WTC11 (cell line): ENCODE results near the gene PCDHGB4.

Source experiments
- ATF2 ChIP-seq: sonication (generic); formaldehyde crosslinking; IDR thresholded peaks from 2 replicates; pipeline ENCODE4 v1.8.1; 2022; ENCODE audit warnings: low read depth, missing genetic modification reagents, borderline replicate concordance
- ATF3 ChIP-seq: sonication (generic); formaldehyde crosslinking; conservative IDR thresholded peaks from 2 replicates; pipeline ENCODE4 v1.8.1; 2022; ENCODE audit warnings: mild to moderate bottlenecking, missing genetic modification reagents
- CTCF ChIP-seq: fragments of 200-600 bp; IDR thresholded peaks from 2 replicates; pipeline ENCODE4 v1.8.0; 2022; ENCODE audit warnings: antibody characterized with exemption
- FOXP1 ChIP-seq: sonication (generic); formaldehyde crosslinking; IDR thresholded peaks from 2 replicates; pipeline ENCODE4 v1.8.0; 2022; ENCODE audit warnings: missing genetic modification reagents, mild to moderate bottlenecking, moderate library complexity, borderline replicate concordance
- IRF1 ChIP-seq: sonication (generic); formaldehyde crosslinking; IDR thresholded peaks from 2 replicates; pipeline ENCODE4 v1.8.0; 2023; ENCODE audit warnings: missing genetic modification reagents
- JUN ChIP-seq: sonication (generic); formaldehyde crosslinking; IDR thresholded peaks from 2 replicates; pipeline ENCODE4 v1.8.0; 2023; ENCODE audit warnings: mild to moderate bottlenecking, missing genetic modification reagents
- NFATC4 ChIP-seq: fragments of 250-450 bp; sonication (Bioruptor Pico); IDR thresholded peaks from 2 replicates; pipeline ENCODE4 v1.9.0; 2021; ENCODE audit warnings: mild to moderate bottlenecking
- NR3C1 ChIP-seq: sonication (generic); formaldehyde crosslinking; conservative IDR thresholded peaks from 2 replicates; pipeline ENCODE4 v1.8.1; 2023; ENCODE audit warnings: low read depth, mild to moderate bottlenecking, missing genetic modification reagents
- PREB ChIP-seq: sonication (generic); formaldehyde crosslinking; IDR thresholded peaks from 2 replicates; pipeline ENCODE4 v1.8.1; 2022; ENCODE audit warnings: mild to moderate bottlenecking, missing genetic modification reagents, moderate library complexity, borderline replicate concordance
- TEAD1 ChIP-seq: sonication (generic); formaldehyde crosslinking; IDR thresholded peaks from 2 replicates; pipeline ENCODE4 v1.8.0; 2022; ENCODE audit warnings: mild to moderate bottlenecking, missing genetic modification reagents
- ZNF121 ChIP-seq: sonication (generic); formaldehyde crosslinking; IDR thresholded peaks from 2 replicates; pipeline ENCODE4 v1.8.0; 2023; ENCODE audit warnings: missing genetic modification reagents
- ZNF263 ChIP-seq: sonication (generic); formaldehyde crosslinking; IDR thresholded peaks from 2 replicates; pipeline ENCODE4 v1.8.1; 2022; ENCODE audit warnings: low read depth, mild to moderate bottlenecking, moderate library complexity, missing genetic modification reagents

- TF ChIP-seq CTCF, result no peak
- TF ChIP-seq PREB (CRISPR knock-in tag), result no peak
- TF ChIP-seq ATF3 (CRISPR knock-in tag), result no peak
- no peak for TF ChIP-seq NFATC4
- no peak for TF ChIP-seq JUN (CRISPR knock-in tag)
- TF ChIP-seq ZNF263 (CRISPR knock-in tag), result no peak
- no peak for TF ChIP-seq ATF2 (CRISPR knock-in tag)
- TF ChIP-seq FOXP1 (CRISPR knock-in tag), result no peak
- TF ChIP-seq TEAD1 (CRISPR knock-in tag), result no peak
- no peak for TF ChIP-seq ZNF121 (CRISPR knock-in tag)
- no peak for TF ChIP-seq IRF1 (CRISPR knock-in tag)
- TF ChIP-seq NR3C1 (CRISPR knock-in tag), result no peak
These were observed 15.7 kb upstream of the PCDHGB4 start for GRCh38 chr5:141371572-141372475.
